ENCODE data around the gene PLD6.

PLD6 gene

DNA sequence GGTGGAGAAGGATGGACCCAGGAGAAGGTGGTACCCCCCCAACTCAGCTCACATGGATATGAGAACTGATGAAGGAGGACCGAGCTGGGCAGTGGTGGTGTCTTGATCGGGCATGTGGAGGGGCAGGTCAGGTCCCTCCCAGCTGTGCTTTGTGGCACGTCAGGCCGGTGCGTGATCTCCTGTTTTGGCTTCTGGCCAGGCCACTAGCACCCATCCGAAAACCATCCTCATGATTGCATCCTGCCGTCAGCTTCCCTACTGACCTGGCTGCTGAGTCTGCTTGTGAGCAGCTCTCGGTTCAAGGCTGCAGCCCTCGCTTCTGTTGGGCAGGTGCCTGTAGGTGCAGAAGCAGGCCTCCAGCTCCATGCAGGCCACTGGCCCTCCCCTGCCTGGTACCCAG, 53.1 kb downstream of the PLD6 start:
- no peak for DNase-seq

DNA sequence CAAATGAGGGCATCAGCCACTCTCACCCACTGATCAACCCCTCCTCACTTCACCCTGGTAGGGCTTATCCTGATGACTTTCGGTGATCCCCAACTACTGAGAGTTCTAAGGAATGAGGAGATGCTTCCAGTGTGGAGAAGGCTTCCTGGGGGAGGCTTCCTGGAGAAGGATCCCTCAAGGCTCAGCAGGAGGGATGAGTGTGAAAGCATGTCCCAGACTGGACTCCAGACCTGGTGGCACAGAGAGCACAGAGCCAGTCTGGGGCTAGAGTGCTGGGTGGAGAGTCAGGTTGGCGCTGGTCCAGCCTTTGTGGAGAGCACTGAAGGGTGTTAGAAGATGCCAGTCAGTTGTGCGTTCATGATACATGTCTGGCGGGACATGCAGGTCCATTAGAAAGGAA, 53.7 kb downstream of the PLD6 start:
- peak; percentile 56 for DNase-seq

DNA sequence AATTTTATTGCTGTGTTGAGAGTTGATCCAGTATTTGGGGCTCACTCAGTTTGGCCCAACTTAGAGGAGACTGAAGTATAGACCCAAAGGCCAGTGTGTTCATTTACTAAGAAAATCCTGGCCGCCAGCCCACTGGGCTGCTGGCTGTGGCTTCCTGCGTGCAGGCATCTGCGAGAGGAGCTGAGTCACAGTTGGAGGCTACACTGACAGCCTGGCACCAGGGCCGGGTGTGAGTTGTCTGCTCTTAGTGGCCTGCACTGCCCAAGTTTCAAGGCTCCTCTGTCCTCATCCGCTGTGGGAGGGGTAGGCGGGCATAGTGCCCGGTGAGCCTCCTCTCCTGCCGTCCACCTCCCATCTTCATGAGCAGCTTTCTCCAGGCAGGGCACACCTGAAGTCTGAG, 54.2 kb downstream of the PLD6 start:
- peak; percentile 84 for DNase-seq

DNA sequence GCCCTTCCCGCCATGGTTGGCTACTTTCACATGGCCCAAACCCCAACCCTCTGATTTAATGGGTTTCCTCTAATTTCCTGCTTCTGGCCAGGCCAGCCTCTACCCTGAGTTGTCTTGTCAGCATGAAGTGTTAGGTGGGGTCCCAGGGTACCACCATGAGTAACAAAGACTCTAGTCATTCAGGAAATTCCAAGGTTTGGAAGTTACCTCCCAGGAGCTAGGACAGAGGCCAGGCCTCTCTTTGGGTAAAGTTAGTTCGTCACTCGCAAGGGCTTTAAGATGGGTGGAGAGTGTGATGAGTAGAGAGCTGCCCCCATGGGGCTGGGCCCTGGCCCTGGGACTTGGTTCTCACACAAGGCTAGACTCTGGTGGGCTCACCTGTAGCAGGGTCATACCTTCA, 54.6 kb downstream of the PLD6 start:
- no peak for DNase-seq

DNA sequence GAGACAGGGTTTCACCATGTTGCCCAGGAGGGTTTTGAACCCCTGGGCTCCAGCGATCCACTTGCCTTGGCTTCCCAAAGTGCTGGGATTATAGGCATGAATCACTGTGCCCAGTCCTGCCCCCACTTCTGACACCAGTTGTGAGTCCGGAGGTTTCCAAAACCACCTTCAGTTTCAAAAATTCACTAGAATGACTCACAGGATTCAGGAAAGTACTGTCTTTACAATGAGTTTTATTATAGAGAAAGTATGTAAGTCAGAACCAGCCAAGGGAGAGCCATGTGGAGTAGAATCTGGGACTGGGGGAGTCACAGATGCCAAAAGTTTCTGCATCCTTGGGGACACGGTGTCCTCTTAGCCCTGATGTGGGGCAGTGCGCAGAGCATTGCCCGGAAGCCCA, 55.1 kb downstream of the PLD6 start:
- DNase-seq = no peak
